ENCODE results near the gene CORO2A. TPM values are rescaled to one million over a fixed set of nuclear protein-coding genes. Genes with fewer than 3 reads are reported as not detected.

The CORO2A gene, protein sequence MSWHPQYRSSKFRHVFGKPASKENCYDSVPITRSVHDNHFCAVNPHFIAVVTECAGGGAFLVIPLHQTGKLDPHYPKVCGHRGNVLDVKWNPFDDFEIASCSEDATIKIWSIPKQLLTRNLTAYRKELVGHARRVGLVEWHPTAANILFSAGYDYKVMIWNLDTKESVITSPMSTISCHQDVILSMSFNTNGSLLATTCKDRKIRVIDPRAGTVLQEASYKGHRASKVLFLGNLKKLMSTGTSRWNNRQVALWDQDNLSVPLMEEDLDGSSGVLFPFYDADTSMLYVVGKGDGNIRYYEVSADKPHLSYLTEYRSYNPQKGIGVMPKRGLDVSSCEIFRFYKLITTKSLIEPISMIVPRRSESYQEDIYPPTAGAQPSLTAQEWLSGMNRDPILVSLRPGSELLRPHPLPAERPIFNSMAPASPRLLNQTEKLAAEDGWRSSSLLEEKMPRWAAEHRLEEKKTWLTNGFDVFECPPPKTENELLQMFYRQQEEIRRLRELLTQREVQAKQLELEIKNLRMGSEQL
- 0.36 to 0.86 TPM (median 0.59 TPM) in 5 replicates for total RNA-seq (2022; extraction: Qiagen RNA extraction; ENCODE audit: low read depth)

DNA sequence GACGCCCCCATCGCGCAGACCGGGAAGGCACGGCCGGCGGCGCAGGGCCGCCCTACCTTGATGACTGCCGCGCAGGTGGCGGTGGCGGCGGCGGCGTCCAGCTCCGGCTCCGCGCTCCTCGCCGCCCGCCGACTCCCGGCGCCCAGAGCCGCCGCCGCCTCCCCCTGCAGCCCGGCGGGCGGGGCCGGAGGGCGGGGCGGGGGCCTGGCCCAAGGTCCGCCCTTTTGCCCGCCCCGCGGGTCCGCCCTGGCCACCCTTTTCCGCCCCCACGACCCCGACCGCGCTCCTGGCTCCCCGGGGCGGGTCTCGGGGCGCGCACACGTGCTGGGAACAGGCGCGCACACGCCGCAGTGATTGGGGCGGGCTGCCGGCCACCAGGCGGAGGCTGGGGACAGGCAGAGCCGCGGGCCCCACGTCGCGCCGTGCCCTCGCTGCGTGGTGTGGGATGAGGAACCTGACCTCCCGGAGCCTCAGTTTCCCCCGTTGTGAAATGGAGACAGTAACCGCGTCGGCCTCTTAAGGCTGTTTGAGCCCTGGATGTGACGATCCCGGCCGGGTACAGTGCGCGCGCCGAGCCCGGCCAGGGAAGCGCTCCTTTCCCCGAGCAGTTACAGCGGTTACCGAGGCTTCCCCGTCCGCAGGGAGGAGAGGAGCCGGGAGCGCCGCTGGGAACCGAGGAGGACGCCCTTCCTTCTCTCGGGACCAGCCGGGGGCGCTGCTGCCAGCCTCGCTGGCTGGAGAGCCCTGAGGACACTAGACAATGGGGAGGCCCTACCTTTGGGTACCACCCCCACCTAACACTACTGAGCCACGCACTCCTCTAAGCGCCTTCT lies at the start of gene CORO2A:
TSS of gene CORO2A (minus strand) at position 135 of the 833 bp plus-strand sequence. CDS start 34,977 bp downstream, outside the sequence.

DNA sequence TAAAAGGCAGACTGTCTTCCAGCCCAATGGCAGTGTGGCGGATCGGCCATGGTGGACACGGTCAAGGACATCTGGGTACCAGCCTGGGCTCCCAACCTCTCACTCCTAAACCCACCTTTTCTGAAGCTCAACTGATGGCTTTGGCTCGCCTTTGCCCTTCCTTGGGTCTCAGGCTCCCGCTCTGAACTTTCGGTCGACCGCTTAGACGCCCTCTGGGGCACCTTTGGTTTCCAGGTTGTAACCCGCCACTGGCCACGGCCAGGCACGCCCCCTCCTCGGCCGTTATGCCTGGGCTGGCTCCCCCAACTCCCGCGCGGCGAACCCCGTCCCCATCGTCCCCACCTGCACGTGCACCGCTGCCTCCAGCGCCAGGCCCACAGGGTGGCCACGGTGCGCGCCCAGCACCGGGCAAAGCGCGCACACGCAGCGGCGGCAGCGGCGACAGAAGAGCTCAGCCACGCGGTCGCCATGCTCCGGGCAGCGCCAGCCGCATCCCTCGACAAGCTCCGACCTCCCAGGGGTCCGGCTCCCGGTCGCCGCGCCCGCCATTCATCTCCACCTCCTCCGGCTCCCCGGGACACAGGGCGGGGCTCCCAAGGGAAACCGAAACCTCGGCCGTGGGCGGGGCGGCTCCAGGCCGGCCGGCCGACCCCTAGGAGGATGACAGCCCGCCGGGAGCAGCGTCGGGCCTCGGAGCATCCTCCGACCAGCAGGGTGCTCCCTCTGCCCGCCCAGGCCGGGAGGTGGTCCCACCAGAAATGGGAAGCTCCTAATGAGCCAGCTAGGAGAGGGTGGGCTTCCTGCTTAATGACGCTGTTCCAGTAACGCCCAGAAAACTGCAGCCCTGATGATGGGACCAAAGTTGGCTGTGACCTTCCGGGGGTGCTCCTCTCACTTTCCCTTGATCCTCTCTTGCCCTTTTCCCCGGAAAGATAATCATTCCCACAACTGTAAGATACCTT lies 73.5 kb downstream of the CORO2A start, which contains the start of gene TRIM14:
TSS of gene TRIM14 (minus strand) at position 583 of the 962 bp plus-strand sequence. CDS start at position 549, 34 bp downstream.

Other genes with a start within 250 kb of the CORO2A start
- gene ANP32B, start 209.3 kb downstream of the CORO2A start, total RNA-seq (2022; extraction: Qiagen RNA extraction; ENCODE audit: low read depth) = 280 to 342 TPM (median 313 TPM) in 5 replicates
- 59.9 to 74.8 TPM (median 73.3 TPM) in 5 replicates for gene NANS, start 135.9 kb downstream of the CORO2A start, total RNA-seq (2022; extraction: Qiagen RNA extraction; ENCODE audit: low read depth)
- 9.8 to 12.9 TPM (median 11.6 TPM) in 5 replicates for gene TRIM14, start 73.4 kb downstream of the CORO2A start, total RNA-seq (2022; extraction: Qiagen RNA extraction; ENCODE audit: low read depth)
- 8.1 to 11.1 TPM (median 9.2 TPM) in 5 replicates for gene TBC1D2, start 63.0 kb upstream of the CORO2A start, total RNA-seq (2022; extraction: Qiagen RNA extraction; ENCODE audit: low read depth)